Keratinocyte (primary cell): ENCODE data around the gene PDZRN3.

Experiments used
- EZH2 ChIP-seq: IDR thresholded peaks from one replicate; pipeline ENCODE4 v1.6.1; 2012; ENCODE audit warnings: inconsistent platforms, mild to moderate bottlenecking, low read length, moderate library complexity
- TF ChIP-seq, protein P1 (sequence below), 3 experiments: IDR thresholded peaks in 1 of 3; conservative IDR thresholded peaks in 1 of 3; optimal IDR thresholded peaks in 1 of 3; 2 replicates in 2 of 3; 3 replicates in 1 of 3; pipeline versions ENCODE3 to v1.5.1; 2011; ENCODE audit warnings: low read length in 3 of 3, mild to moderate bottlenecking in 3 of 3, moderate library complexity in 2 of 3, control low read depth in 1 of 3, inconsistent platforms in 1 of 3; ENCODE audit not compliant: insufficient read depth in 2 of 3; ENCODE audit errors: extremely low read depth in 1 of 3

DNA sequence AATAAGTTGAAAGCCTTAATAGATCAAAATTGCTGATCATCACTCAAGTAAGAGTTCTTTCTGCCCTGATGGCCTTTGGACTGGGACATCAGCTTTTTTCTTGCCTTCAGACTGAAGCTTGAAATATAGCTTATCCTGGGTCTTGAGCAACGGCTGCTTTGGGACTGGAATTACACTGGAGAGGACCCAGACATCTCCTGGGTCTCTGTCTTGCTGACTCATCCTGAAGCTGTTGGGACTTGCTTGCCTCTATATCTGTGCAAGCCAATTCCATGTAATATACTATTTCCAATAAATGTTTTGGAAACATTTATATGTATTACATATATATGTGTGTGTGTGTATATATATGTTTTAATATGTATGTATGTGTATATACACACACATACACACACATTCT, 260.2 kb downstream of the PDZRN3 start:
- TF ChIP-seq, protein P1, sequence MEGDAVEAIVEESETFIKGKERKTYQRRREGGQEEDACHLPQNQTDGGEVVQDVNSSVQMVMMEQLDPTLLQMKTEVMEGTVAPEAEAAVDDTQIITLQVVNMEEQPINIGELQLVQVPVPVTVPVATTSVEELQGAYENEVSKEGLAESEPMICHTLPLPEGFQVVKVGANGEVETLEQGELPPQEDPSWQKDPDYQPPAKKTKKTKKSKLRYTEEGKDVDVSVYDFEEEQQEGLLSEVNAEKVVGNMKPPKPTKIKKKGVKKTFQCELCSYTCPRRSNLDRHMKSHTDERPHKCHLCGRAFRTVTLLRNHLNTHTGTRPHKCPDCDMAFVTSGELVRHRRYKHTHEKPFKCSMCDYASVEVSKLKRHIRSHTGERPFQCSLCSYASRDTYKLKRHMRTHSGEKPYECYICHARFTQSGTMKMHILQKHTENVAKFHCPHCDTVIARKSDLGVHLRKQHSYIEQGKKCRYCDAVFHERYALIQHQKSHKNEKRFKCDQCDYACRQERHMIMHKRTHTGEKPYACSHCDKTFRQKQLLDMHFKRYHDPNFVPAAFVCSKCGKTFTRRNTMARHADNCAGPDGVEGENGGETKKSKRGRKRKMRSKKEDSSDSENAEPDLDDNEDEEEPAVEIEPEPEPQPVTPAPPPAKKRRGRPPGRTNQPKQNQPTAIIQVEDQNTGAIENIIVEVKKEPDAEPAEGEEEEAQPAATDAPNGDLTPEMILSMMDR (optimal IDR thresholded peaks at IDR 0.05 in 1 of 3, IDR thresholded peaks at IDR 0.05 in 1 of 3, conservative IDR thresholded peaks at IDR 0.05 in 1 of 3; ENCODE audit: extremely low read depth in 1 of 3, insufficient read depth in 2 of 3, low read length in 3 of 3): no peak
- TF ChIP-seq EZH2: no peak
